Left ventricle myocardium inferior (tissue), 1 donor: ENCODE measurements around the gene RPL28. TPM values are rescaled to one million over a fixed set of nuclear protein-coding genes. Genes with fewer than 3 reads are reported as not detected.
A peak's percentile ranks its signal among the peaks of the same experiment; 100 is the strongest.

Experiments
- DNase-seq: peaks from one replicate; pipeline ENCODE4 v3.0.0-alpha.2; 2020
- H3K27ac ChIP-seq: fragments of 200-600 bp; replicated peaks from 2 replicates; pipeline ENCODE4 v1.8.0; 2021
- H3K27me3 ChIP-seq: fragments of 200-600 bp; 2 replicates; pipeline ENCODE4 v1.8.0; 2021; ENCODE audit warnings: low read depth
- H3K36me3 ChIP-seq: fragments of 200-600 bp; 2 replicates; pipeline ENCODE4 v1.8.0; 2021
- H3K4me1 ChIP-seq: fragments of 200-600 bp; 2 replicates; pipeline ENCODE4 v1.8.0; 2021
- H3K4me3 ChIP-seq: fragments of 200-600 bp; 2 replicates; pipeline ENCODE4 v1.8.0; 2021; ENCODE audit warnings: mild to moderate bottlenecking, moderate library complexity
- H3K9me3 ChIP-seq: fragments of 200-600 bp; replicated peaks from 2 replicates; pipeline ENCODE4 v1.8.0; 2021
- intact Hi-C: fragments of 100-400 bp; cut with micrococcal nuclease; formaldehyde crosslinking; loops from one replicate; pipeline ENCODE4 v1.11.0; 2022
- total RNA-seq: library from RNA; stranded (reverse); fragmentation: NEBNext Ultra II Directional; extraction: Animal tissue kit (Norgen Biotek cat#: 25700); gene quantifications from one replicate; pipeline ENCODE4 v1.2.1, GENCODE V29; 2021
- TF ChIP-seq, protein P1 (sequence below): fragments of 200-600 bp; IDR thresholded peaks from 2 replicates; pipeline ENCODE4 v1.8.0; 2021; ENCODE audit warnings: antibody characterized with exemption, mild to moderate bottlenecking, borderline replicate concordance
- donor health status: DM: no; HTN: yes; CAD: no; lungs with severe emphysema.

Gene RPL28
- total RNA-seq, 1 donor from 2014 or later, result 559 TPM

DNA sequence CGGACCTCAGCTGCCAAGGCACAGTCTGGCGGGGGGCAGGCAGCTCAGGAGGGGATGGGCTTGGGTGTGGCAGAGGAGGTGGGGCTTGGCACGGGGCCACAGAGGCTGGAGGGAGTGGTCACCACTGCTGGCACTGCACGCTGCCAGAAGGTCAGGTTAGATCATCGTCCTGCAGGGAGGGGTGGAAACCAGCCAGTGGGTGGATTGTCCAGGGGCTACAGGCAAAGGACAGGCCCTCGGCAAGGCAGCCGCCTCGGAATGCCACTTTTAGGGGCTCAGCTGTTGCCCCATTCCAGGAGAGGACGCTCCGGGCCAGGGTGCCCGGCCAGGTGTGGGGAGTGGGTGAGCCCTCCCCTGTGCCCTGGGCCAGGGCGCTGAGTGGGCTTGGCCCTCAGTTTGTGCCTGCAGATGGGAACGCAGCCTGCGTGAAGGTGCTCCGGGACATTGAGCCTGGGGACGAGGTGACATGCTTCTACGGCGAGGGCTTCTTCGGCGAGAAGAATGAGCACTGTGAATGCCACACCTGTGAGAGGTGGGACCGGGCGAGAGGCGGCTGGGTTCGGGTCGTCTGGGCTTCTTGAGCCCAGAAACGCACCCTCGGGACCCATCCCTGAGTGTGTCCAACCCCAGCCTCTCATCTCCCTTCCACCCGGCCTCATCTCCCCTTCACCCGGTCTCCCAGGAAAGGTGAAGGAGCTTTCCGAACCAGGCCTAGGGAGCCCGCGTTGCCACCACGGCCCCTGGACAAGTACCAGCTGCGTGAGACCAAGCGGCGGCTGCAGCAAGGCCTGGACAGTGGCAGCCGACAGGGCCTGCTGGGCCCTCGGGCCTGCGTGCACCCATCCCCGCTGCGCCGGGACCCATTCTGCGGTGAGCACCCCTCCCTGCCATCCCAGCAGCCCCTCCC lies 39.7 kb upstream of the RPL28 start:
- H3K36me3 ChIP-seq, result peaks cover 30% of the 10 kb centered on the region
- DNase-seq, result peak; percentile 45
- H3K27ac ChIP-seq, result no peak overlapping the region
- peaks cover 8% of the 10 kb centered on the region for H3K4me1 ChIP-seq
- H3K9me3 ChIP-seq, result no peaks in the 10 kb centered on the region
- H3K4me3 ChIP-seq, result no peak overlapping the region
- peaks cover 14% of the 10 kb centered on the region for H3K27me3 ChIP-seq
- intact Hi-C loops, result no loop called here
- TF ChIP-seq, protein P1, sequence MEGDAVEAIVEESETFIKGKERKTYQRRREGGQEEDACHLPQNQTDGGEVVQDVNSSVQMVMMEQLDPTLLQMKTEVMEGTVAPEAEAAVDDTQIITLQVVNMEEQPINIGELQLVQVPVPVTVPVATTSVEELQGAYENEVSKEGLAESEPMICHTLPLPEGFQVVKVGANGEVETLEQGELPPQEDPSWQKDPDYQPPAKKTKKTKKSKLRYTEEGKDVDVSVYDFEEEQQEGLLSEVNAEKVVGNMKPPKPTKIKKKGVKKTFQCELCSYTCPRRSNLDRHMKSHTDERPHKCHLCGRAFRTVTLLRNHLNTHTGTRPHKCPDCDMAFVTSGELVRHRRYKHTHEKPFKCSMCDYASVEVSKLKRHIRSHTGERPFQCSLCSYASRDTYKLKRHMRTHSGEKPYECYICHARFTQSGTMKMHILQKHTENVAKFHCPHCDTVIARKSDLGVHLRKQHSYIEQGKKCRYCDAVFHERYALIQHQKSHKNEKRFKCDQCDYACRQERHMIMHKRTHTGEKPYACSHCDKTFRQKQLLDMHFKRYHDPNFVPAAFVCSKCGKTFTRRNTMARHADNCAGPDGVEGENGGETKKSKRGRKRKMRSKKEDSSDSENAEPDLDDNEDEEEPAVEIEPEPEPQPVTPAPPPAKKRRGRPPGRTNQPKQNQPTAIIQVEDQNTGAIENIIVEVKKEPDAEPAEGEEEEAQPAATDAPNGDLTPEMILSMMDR, result no peak

DNA sequence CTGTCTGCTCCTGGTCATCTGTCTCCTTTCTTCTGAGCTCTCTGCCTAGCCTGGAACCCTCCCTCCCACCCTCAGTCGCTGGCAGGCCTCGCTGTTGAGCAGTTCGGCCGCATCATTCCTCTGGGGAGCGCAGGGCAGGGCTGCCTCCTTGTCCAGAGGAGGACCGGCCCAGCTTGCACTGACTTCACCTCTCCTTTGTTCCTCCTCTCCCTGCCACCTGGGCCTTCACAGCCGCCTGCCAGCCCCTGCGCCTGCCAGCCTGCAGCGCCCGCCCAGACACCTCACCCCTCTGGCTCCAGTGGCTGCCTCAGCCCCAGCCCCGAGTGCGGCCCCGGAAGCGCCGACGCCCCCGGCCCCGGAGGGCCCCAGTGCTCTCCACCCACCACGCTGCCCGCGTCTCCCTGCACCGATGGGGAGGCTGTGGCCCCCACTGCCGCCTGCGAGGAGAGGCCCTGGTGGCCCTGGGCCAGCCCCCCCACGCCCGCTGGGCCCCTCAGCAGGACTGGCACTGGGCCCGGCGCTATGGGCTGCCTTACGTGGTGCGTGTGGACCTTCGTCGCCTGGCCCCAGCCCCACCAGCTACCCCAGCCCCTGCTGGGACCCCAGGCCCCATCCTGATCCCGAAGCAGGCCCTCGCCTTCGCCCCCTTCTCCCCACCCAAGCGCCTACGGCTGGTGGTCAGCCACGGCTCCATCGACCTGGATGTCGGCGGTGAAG lies 38.8 kb upstream of the RPL28 start:
- H3K4me1 ChIP-seq, result peaks cover under 1% of the 10 kb centered on the region
- H3K27me3 ChIP-seq, result peaks cover 22% of the 10 kb centered on the region
- H3K9me3 ChIP-seq, result no peaks in the 10 kb centered on the region
- intact Hi-C loops, result no loop called here
- H3K27ac ChIP-seq, result no peak overlapping the region
- peaks cover 29% of the 10 kb centered on the region for H3K36me3 ChIP-seq
- TF ChIP-seq, protein P1, result no peak
- H3K4me3 ChIP-seq, result no peak overlapping the region
- no peak for DNase-seq

DNA sequence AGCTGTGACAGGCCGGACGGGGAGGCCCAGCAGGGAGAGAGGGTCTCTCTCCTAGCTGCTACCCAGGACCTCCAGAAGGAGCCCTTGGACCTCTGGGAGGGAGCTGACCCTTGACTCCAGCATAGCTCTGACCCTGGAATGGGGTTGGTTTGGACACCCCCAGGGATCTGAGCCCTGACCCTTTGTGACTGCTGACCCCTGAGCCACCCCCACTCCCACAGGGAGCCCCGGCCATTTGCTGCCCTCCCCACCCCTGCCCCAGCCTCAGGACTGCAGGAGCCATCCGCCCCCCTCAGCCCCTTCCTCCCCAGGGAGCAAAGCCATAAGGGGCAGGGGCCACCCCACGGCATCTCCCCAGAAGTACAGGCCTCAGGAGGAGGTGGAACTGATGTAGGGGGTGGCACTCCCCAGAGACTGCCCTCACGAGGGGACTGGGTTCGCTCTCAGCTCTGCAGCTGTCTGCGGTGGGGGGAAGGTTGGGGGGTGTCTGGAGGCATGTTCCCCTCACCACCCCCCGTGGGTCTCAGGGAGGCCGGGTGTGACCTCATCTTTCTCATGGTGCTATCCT lies 38.2 kb upstream of the RPL28 start:
- Histone ChIP-seq H3K9me3 (no peaks in the 10 kb centered on the region), H3K36me3 (peaks cover 23% of the 10 kb centered on the region), H3K27me3 (peaks cover 28% of the 10 kb centered on the region), H3K4me1 (no peaks in the 10 kb centered on the region), H3K27ac (no peak overlapping the region), H3K4me3 (no peak overlapping the region)
- intact Hi-C loops, result no loop called here
- TF ChIP-seq, protein P1, result no peak
- no peak for DNase-seq

DNA sequence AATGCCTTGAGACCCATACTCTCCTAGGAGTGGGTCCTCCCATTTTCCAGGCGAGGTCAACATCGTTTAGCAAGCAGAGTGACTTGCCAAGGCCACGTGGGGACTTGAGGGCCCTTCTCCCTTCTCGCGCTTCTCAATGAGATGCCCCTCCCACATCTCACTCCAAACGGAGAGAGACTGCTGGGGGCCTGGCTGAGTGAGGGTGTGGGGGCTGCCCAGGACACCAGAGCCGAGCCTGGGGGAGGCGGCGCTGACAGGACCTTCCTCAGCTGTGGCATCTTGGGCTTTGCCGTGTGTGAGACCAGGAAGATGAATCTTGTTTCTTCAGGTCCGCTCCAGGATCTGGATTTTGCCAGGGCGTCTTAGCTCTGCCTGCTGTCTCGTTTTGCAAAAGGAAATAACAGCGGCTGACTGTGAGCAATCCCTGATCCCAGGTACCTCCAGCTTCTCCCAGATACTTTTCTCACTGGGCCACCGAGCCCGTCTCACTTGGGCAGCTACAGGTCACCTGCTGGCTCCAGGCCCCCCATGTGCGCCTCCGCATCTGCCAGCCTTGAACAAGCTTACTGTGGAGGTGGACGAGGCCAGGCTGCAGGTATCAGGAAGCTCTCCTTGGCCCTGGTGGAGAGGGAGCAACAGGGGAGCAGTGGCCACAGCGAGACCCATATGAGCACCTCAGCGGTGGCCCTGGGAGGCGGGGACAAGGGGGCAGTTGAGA lies 37.3 kb upstream of the RPL28 start:
- H3K27me3 ChIP-seq, result peaks cover 38% of the 10 kb centered on the region
- no peak for DNase-seq
- H3K4me3 ChIP-seq, result no peak overlapping the region
- intact Hi-C loops, result no loop called here
- no peak overlapping the region for H3K27ac ChIP-seq
- H3K4me1 ChIP-seq, result peaks cover 5% of the 10 kb centered on the region
- peaks cover 13% of the 10 kb centered on the region for H3K36me3 ChIP-seq
- TF ChIP-seq, protein P1, result no peak
- H3K9me3 ChIP-seq, result no peaks in the 10 kb centered on the region

DNA sequence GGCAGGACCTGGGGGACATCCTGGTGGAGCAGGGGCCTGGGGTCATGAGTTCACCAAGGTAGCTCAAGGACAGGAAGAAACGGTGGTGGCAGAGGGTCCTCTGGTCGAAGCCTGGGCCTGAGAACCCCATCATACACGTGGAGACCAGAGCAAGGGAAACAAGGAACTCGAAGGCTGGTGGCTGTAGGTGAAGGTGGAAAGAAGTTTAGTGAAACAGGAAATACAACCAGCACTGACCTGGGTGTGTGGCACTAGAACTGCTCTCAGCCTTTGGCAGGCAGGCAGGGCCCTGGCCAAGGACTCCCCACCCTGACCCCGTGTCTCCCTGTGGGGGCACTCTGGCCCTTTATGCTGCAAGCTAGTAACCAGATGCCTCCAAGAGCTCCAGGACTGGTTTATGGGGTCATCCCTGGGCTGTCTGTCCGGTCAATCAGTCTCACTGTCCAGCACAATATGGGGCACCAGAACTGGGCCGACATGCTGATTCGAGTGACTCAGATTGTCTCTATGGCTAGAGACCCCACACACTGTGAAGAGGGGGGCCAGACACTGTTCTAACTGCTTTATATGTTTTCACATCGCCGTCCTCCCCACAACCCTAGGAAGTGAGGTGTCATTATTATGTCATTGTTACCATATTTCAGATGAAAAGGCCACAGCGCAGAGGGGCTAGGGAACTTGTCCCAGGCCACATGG lies 35.0 kb upstream of the RPL28 start:
- intact Hi-C loops, result no loop called here
- peaks cover 60% of the 10 kb centered on the region for H3K27me3 ChIP-seq
- H3K27ac ChIP-seq, result no peak overlapping the region
- peaks cover 8% of the 10 kb centered on the region for H3K36me3 ChIP-seq
- H3K4me1 ChIP-seq, result peaks cover 19% of the 10 kb centered on the region
- no peak for DNase-seq
- no peak overlapping the region for H3K4me3 ChIP-seq
- TF ChIP-seq, protein P1, result no peak
- no peaks in the 10 kb centered on the region for H3K9me3 ChIP-seq
